MM.1S (cell line): ENCODE data around the gene NYNRIN.

ENCODE experiments used
- DNase-seq: peaks from one replicate; pipeline ENCODE4 v3.0.0-alpha.2; 2015
- H2AFZ ChIP-seq: fragments of 300-600 bp; sonication (generic); 2 replicates; pipeline ENCODE4 v1.6.0; 2016; ENCODE audit warnings: antibody characterized with exemption, low read length
- H3F3A ChIP-seq: fragments of 300-600 bp; sonication (generic); 2 replicates; pipeline ENCODE4 v1.6.1; 2016; ENCODE audit warnings: mild to moderate bottlenecking, antibody characterized with exemption, low read length, moderate library complexity, mixed read lengths; ENCODE audit not compliant: insufficient read depth
- H3K27ac ChIP-seq: fragments of 300-600 bp; sonication (generic); 2 replicates; pipeline ENCODE4 v1.5.1; 2016; ENCODE audit warnings: mild to moderate bottlenecking, low read length
- H3K27me3 ChIP-seq: fragments of 300-600 bp; sonication (generic); replicated peaks from 2 replicates; pipeline ENCODE4 v1.6.0; 2016; ENCODE audit warnings: low read length; ENCODE audit not compliant: insufficient read depth
- H3K36me3 ChIP-seq: fragments of 300-600 bp; sonication (generic); replicated peaks from 2 replicates; pipeline ENCODE4 v1.6.1; 2016; ENCODE audit warnings: mild to moderate bottlenecking, low read length, mixed read lengths; ENCODE audit not compliant: insufficient read depth
- H3K4me1 ChIP-seq: fragments of 300-600 bp; sonication (generic); 2 replicates; pipeline ENCODE4 v1.6.1; 2016; ENCODE audit warnings: low read length, mixed read lengths
- H3K4me2 ChIP-seq: fragments of 300-600 bp; sonication (generic); 2 replicates; pipeline ENCODE4 v1.6.0; 2016; ENCODE audit warnings: low read depth, low read length
- H3K4me3 ChIP-seq: fragments of 300-600 bp; sonication (generic); 2 replicates; pipeline ENCODE4 v1.5.1; 2016; ENCODE audit warnings: low read length, mixed read lengths
- H3K79me2 ChIP-seq: fragments of 300-600 bp; sonication (generic); 2 replicates; pipeline ENCODE4 v1.6.1; 2016; ENCODE audit warnings: mixed run types, low read length, mixed read lengths
- H3K9ac ChIP-seq: fragments of 300-600 bp; sonication (generic); 2 replicates; pipeline ENCODE4 v1.6.1; 2016; ENCODE audit warnings: low read length, mixed read lengths
- H3K9me2 ChIP-seq: fragments of 300-600 bp; sonication (generic); replicated peaks from 2 replicates; pipeline ENCODE4 v1.6.1; 2016; ENCODE audit warnings: mild to moderate bottlenecking, low read length, mixed read lengths; ENCODE audit not compliant: insufficient read depth
- H3K9me3 ChIP-seq: fragments of 300-600 bp; sonication (generic); replicated peaks from 2 replicates; pipeline ENCODE4 v1.6.1; 2016; ENCODE audit warnings: mild to moderate bottlenecking, low read length, mixed read lengths; ENCODE audit not compliant: insufficient read depth
- H4K20me1 ChIP-seq: fragments of 300-600 bp; sonication (generic); 2 replicates; pipeline ENCODE4 v1.6.1; 2016; ENCODE audit warnings: mild to moderate bottlenecking, low read length, moderate library complexity, mixed read lengths; ENCODE audit not compliant: insufficient read depth
- CTCF ChIP-seq: fragments of 300-600 bp; sonication (generic); IDR thresholded peaks from 2 replicates; pipeline ENCODE4 v1.5.1; 2016; ENCODE audit warnings: antibody characterized with exemption, low read length, mixed read lengths
- EZH2 ChIP-seq: fragments of 300-600 bp; sonication (generic); optimal IDR thresholded peaks from 2 replicates; pipeline ENCODE3; 2017; ENCODE audit warnings: low read depth, mild to moderate bottlenecking, antibody characterized with exemption, low read length, mixed read lengths
- EZH2phosphoT487 ChIP-seq: fragments of 300-600 bp; sonication (generic); IDR thresholded peaks from 2 replicates; pipeline ENCODE4 v1.6.1; 2018; ENCODE audit warnings: antibody characterized with exemption, low read length

Gene NYNRIN

GRCh38 chr14:24425704-24426103 lies 26.9 kb downstream of the NYNRIN start:
- Histone ChIP-seq H3K4me2 (no peak overlapping the region), H3K27ac (no peak overlapping the region)

GRCh38 chr14:24426150-24426911 lies 27.5 kb downstream of the NYNRIN start:
- H3K27ac ChIP-seq, result no peak overlapping the region
- DNase-seq, result no peak
- H3K9ac ChIP-seq, result no peak overlapping the region
- H3K79me2 ChIP-seq, result peaks cover 12% of the 10 kb centered on the region
- no peaks in the 10 kb centered on the region for H3K9me3 ChIP-seq
- no peak overlapping the region for H2AFZ ChIP-seq
- H4K20me1 ChIP-seq, result no peaks in the 10 kb centered on the region
- H3K27me3 ChIP-seq, result no peaks in the 10 kb centered on the region
- H3K4me2 ChIP-seq, result no peak overlapping the region
- H3K4me1 ChIP-seq, result peaks cover 37% of the 10 kb centered on the region
- peaks cover 15% of the 10 kb centered on the region for H3F3A ChIP-seq
- TF ChIP-seq EZH2phosphoT487 (no peak), CTCF (no peak), EZH2 (no peak)
- no peaks in the 10 kb centered on the region for H3K36me3 ChIP-seq
- no peak overlapping the region for H3K4me3 ChIP-seq
- H3K9me2 ChIP-seq, result no peaks in the 10 kb centered on the region

More at GRCh38 chr14:24425704-24426103, 26.9 kb downstream of the NYNRIN start:
- no peaks in the 10 kb centered on the region for H3K9me2 ChIP-seq
- no peaks in the 10 kb centered on the region for H3K36me3 ChIP-seq
- H3K79me2 ChIP-seq, result peaks cover 9% of the 10 kb centered on the region
- TF ChIP-seq EZH2 (no peak), CTCF (no peak), EZH2phosphoT487 (no peak)
- H3K4me3 ChIP-seq, result no peak overlapping the region
- no peaks in the 10 kb centered on the region for H4K20me1 ChIP-seq
- no peak overlapping the region for H2AFZ ChIP-seq
- no peak overlapping the region for H3K9ac ChIP-seq
- H3K27me3 ChIP-seq, result no peaks in the 10 kb centered on the region
- no peaks in the 10 kb centered on the region for H3K9me3 ChIP-seq
- H3K4me1 ChIP-seq, result peaks cover 34% of the 10 kb centered on the region
- DNase-seq, result no peak
- 0 out of 2 replicates have a peak, but pooled peaks cover 9% of the 10 kb centered on the region for H3F3A ChIP-seq

GRCh38 chr14:24426912-24427536 lies 28.2 kb downstream of the NYNRIN start:
- Histone ChIP-seq H4K20me1 (no peaks in the 10 kb centered on the region), H3K9me2 (no peaks in the 10 kb centered on the region), H3K27ac (no peak overlapping the region), H3K79me2 (peaks cover 17% of the 10 kb centered on the region), H3K4me1 (peaks cover 37% of the 10 kb centered on the region), H2AFZ (no peak overlapping the region), H3K36me3 (no peaks in the 10 kb centered on the region), H3K9ac (no peak overlapping the region), H3K27me3 (no peaks in the 10 kb centered on the region), H3K4me3 (no peak overlapping the region), H3K9me3 (no peaks in the 10 kb centered on the region), H3F3A (peaks cover 18% of the 10 kb centered on the region), H3K4me2 (no peak overlapping the region)
- DNase-seq, result no peak
- no peak for TF ChIP-seq EZH2phosphoT487
- no peak for TF ChIP-seq EZH2
- TF ChIP-seq CTCF, result no peak
